K562 (cell line): Measurements from ENCODE around the gene OARD1. TPM values are rescaled to one million over a fixed set of nuclear protein-coding genes. Genes with fewer than 3 reads are reported as not detected.

ENCODE experiments used
- ARID2 ChIP-seq: fragments of 450-650 bp; IDR thresholded peaks from 2 replicates; pipeline ENCODE4 v1.6.1; 2017; ENCODE audit warnings: antibody characterized with exemption, mild to moderate bottlenecking
- ASH1L ChIP-seq: fragments of 450-650 bp; IDR thresholded peaks from 2 replicates; pipeline ENCODE4 v1.6.1; 2018; ENCODE audit warnings: borderline replicate concordance, mild to moderate bottlenecking, low read depth; ENCODE audit not compliant: partially characterized antibody
- BRF1 ChIP-seq: IDR thresholded peaks from 3 replicates; pipeline ENCODE4 v1.6.1; 2011; ENCODE audit warnings: borderline replicate concordance, mild to moderate bottlenecking; ENCODE audit not compliant: insufficient read length; ENCODE audit errors: extremely low read depth
- CBFB ChIP-seq: sonication (generic); formaldehyde crosslinking; IDR thresholded peaks from 2 replicates; pipeline ENCODE4 v1.4.0; 2020; ENCODE audit warnings: mild to moderate bottlenecking, missing genetic modification reagents
- CEBPB ChIP-seq: fragments of 450-650 bp; IDR thresholded peaks from 2 replicates; pipeline ENCODE4 v1.6.1; 2016; ENCODE audit warnings: missing genetic modification characterization, missing compliant biosample characterization
- EP400 ChIP-seq: fragments of 450-650 bp; IDR thresholded peaks from 2 replicates; pipeline ENCODE4 v1.6.1; 2017; ENCODE audit warnings: antibody characterized with exemption, mild to moderate bottlenecking, moderate library complexity
- EWSR1 ChIP-seq: fragments of 450-650 bp; IDR thresholded peaks from 2 replicates; pipeline ENCODE4 v1.6.1; 2018; ENCODE audit warnings: borderline replicate concordance, mild to moderate bottlenecking, low read depth, moderate library complexity; ENCODE audit not compliant: partially characterized antibody
- HLTF ChIP-seq: fragments of 450-650 bp; IDR thresholded peaks from 2 replicates; pipeline ENCODE4 v1.6.1; 2016
- HNRNPH1 ChIP-seq: fragments of 200-400 bp; formaldehyde crosslinking; optimal IDR thresholded peaks from 2 replicates; pipeline ENCODE3; 2017; ENCODE audit warnings: low read depth, mild to moderate bottlenecking, low read length, moderate library complexity
- MBD2 ChIP-seq: sonication (generic); IDR thresholded peaks from 2 replicates; pipeline ENCODE4 v1.6.1; 2016; ENCODE audit warnings: low read depth, borderline replicate concordance
- NFXL1 ChIP-seq: fragments of 450-650 bp; formaldehyde crosslinking; IDR thresholded peaks from 2 replicates; pipeline ENCODE4 v1.4.0; 2021; ENCODE audit warnings: mild to moderate bottlenecking
- NR2C2 ChIP-seq, 2 experiments: fragments of 200-800 bp in 1 of 2; sonication (Bioruptor generic) in 1 of 2; sonication (generic) in 1 of 2; formaldehyde crosslinking in 1 of 2; IDR thresholded peaks; 2 replicates each; pipeline versions ENCODE4 v1.6.1 to v1.8.0; 2016 to 2022; ENCODE audit warnings: mild to moderate bottlenecking in 1 of 2, missing compliant biosample characterization in 1 of 2, missing genetic modification characterization in 1 of 2, missing genetic modification reagents in 1 of 2
- PBX2 ChIP-seq, 2 experiments: IDR thresholded peaks in 1 of 2; conservative IDR thresholded peaks in 1 of 2; 2 replicates each; pipeline ENCODE4 v1.6.1; 2016; ENCODE audit warnings: low read depth in 2 of 2, mild to moderate bottlenecking in 1 of 2, missing compliant biosample characterization in 1 of 2, missing genetic modification characterization in 1 of 2, moderate library complexity in 1 of 2
- PHF21A ChIP-seq: fragments of 450-650 bp; IDR thresholded peaks from 2 replicates; pipeline ENCODE4 v1.6.1; 2017; ENCODE audit warnings: low read depth, borderline replicate concordance
- RFX5 ChIP-seq: IDR thresholded peaks from 2 replicates; pipeline ENCODE4 v1.6.1; 2011; ENCODE audit warnings: low read depth, mild to moderate bottlenecking, improper control_type of control experiment, low read length
- SMAD3 ChIP-seq: fragments of 450-650 bp; formaldehyde crosslinking; conservative IDR thresholded peaks from 2 replicates; pipeline ENCODE4 v1.4.0; 2020; ENCODE audit warnings: mild to moderate bottlenecking
- SREBF1 ChIP-seq: fragments of 150-350 bp; IDR thresholded peaks from 2 replicates; pipeline ENCODE4 v1.6.1; 2014; ENCODE audit warnings: antibody characterized with exemption, low read depth, low read length, borderline replicate concordance
- ZFP30 ChIP-seq: fragments of 250-450 bp; sonication (Bioruptor Pico); IDR thresholded peaks from 2 replicates; pipeline ENCODE4 v1.8.0; 2022; ENCODE audit warnings: moderate library complexity, mild to moderate bottlenecking, inconsistent platforms, borderline replicate concordance
- ZNF175 ChIP-seq: fragments of 200-800 bp; sonication (Bioruptor generic); IDR thresholded peaks from 2 replicates; pipeline ENCODE4 v1.6.1; 2016; ENCODE audit warnings: low read depth, mild to moderate bottlenecking, missing genetic modification characterization, missing compliant biosample characterization
- ZNF23 ChIP-seq: fragments of 250-450 bp; sonication (Bioruptor Pico); IDR thresholded peaks from 2 replicates; pipeline ENCODE4 v1.4.0; 2020; ENCODE audit warnings: mild to moderate bottlenecking
- ZNF445 ChIP-seq: fragments of 250-450 bp; sonication (Bioruptor Pico); IDR thresholded peaks from 2 replicates; pipeline ENCODE4 v1.4.0; 2020; ENCODE audit warnings: low read depth, mild to moderate bottlenecking, moderate library complexity
- ZNF668 ChIP-seq: fragments of 250-450 bp; sonication (Bioruptor Pico); IDR thresholded peaks from 2 replicates; pipeline ENCODE4 v1.8.0; 2022; ENCODE audit warnings: mild to moderate bottlenecking, inconsistent platforms
- ZNF764 ChIP-seq: fragments of 250-450 bp; sonication (Bioruptor Pico); IDR thresholded peaks from 2 replicates; pipeline ENCODE4 v1.4.0; 2020; ENCODE audit warnings: low read depth, mild to moderate bottlenecking, moderate library complexity
- polyA plus RNA-seq, 8 experiments: library from polyadenylated mRNA; depleted of rRNA in 4 of 8; stranded (reverse) in 5 of 8; unstranded in 3 of 8; fragments of >200 nt; fragmentation: Nextera tagmentation in 2 of 8; fragmentation: Illumina TruSeq in 1 of 8; extraction: Ambion mirVana in 2 of 8; extraction: Trizol in 1 of 8; gene quantifications; 2 replicates each; pipeline versions ENCODE4 v1.2.1 to v1.2.3, GENCODE V29; 2011 to 2014; ENCODE audit warnings: inconsistent platforms in 1 of 8, missing spikeins in 1 of 8
- total RNA-seq, 7 experiments: library from RNA; depleted of rRNA in 6 of 7; stranded (reverse); fragments of >200 nt in 6 of 7; fragmentation: Illumina TruSeq in 2 of 7; extraction: Trizol in 2 of 7; gene quantifications; 2 replicates each; pipeline versions ENCODE4 v1.2.1 to v1.2.3, GENCODE V29; 2011 to 2021; ENCODE audit warnings: low replicate concordance in 1 of 7

OARD1 gene
- total and polyA plus RNA-seq, 9 of the 15 experiments (the other 6 are each of a cell fraction or from before 2014, with no cell fraction given) = 43.4 to 88.3 (median 61.1) TPM

- TF ChIP-seq ZNF764 (CRISPR knock-in tag) (no peak), ASH1L (no peak), PBX2 (CRISPR knock-in tag; IDR thresholded peaks at IDR 0.05; ENCODE audit: low read depth) (no peak), PBX2 (tag; conservative IDR thresholded peaks at IDR 0.05; ENCODE audit: low read depth) (0 out of 2 replicates have a peak, but pooled peaks have one; percentile 6), SREBF1 (no peak), HLTF (peak; percentile 55; the same call in 1 of the 2 replicates), ZNF445 (CRISPR knock-in tag) (no peak), ZNF668 (CRISPR knock-in tag) (no peak), ARID2 (no peak), CEBPB (no peak), RFX5 (no peak), SMAD3 (no peak), BRF1 (no peak), MBD2 (no peak; the same call in 1 of the 2 replicates), ZNF23 (no peak), ZFP30 (no peak), ZNF175 (CRISPR knock-in tag) (peak; percentile 19; the same call in 1 of the 2 replicates), PHF21A (no peak), EP400 (peak; percentile 5; the same call in 1 of the 2 replicates), NFXL1 (CRISPR knock-in tag) (no peak), NR2C2 (CRISPR knock-in tag; IDR thresholded peaks at IDR 0.05) (no peak), NR2C2 (tag; IDR thresholded peaks at IDR 0.05) (no peak), EWSR1 (no peak), CBFB (CRISPR knock-in tag) (no peak), HNRNPH1 (no peak)
These were observed 1.2 kb upstream of the OARD1 start (continued) for GRCh38 chr6:41073203-41073967.
